Measurements from ENCODE around the gene GALNTL6.

DNA sequence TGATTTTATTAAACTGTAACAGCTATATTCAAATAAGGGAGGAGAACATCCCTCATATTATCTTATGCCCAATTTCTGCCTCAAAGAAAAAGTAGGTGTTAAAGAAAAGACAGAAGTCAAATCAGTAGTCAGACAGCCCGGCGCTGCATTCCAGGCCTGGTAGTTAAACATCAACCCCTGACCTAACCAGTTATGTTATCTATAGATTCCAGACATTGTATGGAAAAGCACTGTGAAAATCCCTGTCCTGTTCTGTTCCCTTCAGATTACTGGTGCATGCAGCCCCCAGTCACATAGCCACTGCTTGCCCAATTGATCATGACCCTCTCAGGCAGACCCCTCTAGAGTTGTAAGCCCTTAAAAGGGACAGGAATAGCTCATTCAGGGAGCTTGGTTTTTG lies 1085.5 kb downstream of the GALNTL6 start:
- TF ChIP-seq EZH2 (IDR thresholded peaks at IDR 0.05; ENCODE audit: borderline replicate concordance, low read depth, low read length, severe bottlenecking), result no peak
- no peak for TF ChIP-seq POLR2A (IDR thresholded peaks at IDR 0.05; ENCODE audit: low read depth, low read length)
- TF ChIP-seq, protein P1, sequence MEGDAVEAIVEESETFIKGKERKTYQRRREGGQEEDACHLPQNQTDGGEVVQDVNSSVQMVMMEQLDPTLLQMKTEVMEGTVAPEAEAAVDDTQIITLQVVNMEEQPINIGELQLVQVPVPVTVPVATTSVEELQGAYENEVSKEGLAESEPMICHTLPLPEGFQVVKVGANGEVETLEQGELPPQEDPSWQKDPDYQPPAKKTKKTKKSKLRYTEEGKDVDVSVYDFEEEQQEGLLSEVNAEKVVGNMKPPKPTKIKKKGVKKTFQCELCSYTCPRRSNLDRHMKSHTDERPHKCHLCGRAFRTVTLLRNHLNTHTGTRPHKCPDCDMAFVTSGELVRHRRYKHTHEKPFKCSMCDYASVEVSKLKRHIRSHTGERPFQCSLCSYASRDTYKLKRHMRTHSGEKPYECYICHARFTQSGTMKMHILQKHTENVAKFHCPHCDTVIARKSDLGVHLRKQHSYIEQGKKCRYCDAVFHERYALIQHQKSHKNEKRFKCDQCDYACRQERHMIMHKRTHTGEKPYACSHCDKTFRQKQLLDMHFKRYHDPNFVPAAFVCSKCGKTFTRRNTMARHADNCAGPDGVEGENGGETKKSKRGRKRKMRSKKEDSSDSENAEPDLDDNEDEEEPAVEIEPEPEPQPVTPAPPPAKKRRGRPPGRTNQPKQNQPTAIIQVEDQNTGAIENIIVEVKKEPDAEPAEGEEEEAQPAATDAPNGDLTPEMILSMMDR (IDR thresholded peaks at IDR 0.05; ENCODE audit: extremely low read depth in 1 of 2, insufficient read depth in 1 of 2, low read depth in 1 of 2, low read length in 2 of 2), result no peak
- no peak for TF ChIP-seq GATA2 (IDR thresholded peaks at IDR 0.05; ENCODE audit: insufficient read depth, insufficient read length, low read depth, low read length)

All from endothelial cell of umbilical vein (primary cell).